H1 (cell line): Measurements from ENCODE around the gene GAST. TPM values are rescaled to one million over a fixed set of nuclear protein-coding genes. Genes with fewer than 3 reads are reported as not detected.

ENCODE experiments used
- CTCF ChIA-PET: fragments of 300-600 bp; sonication (Branson Sonifier 250); formaldehyde crosslinking; loops from one replicate; lab custom pipeline; 2021; ENCODE audit not compliant: partially characterized antibody; lab: Charles Lee
- POLR2A ChIA-PET: fragments of 300-600 bp; sonication (Branson Sonifier 250); formaldehyde crosslinking; loops from one replicate; lab custom pipeline; 2021; ENCODE audit warnings: inconsistent platforms; ENCODE audit not compliant: partially characterized antibody; lab: Charles Lee
- DNase-seq, 2 experiments: peaks; one replicate each; pipeline versions ENCODE4 v3.0.0 to v3.0.0-alpha.2; 2010 to 2022; ENCODE audit warnings: low spot score in 2 of 2, low read depth in 1 of 2, mixed read lengths in 1 of 2
- FAIRE-seq: peaks from 2 replicates; lab custom pipeline; 2011; peaks lifted over from hg19 to GRCh38; lab: Jason Lieb, UNC
- H2AFZ ChIP-seq: 2 replicates; pipeline ENCODE4 v1.8.1; 2012; ENCODE audit warnings: low read length, inconsistent platforms
- H2AK5ac ChIP-seq: 2 replicates; pipeline ENCODE4 v1.6.1; 2013; ENCODE audit warnings: low read depth, low read length
- H2BK120ac ChIP-seq: replicated peaks from 2 replicates; pipeline ENCODE3; 2013; ENCODE audit warnings: low read depth, low read length, inconsistent platforms
- H2BK12ac ChIP-seq: 2 replicates; pipeline ENCODE4 v1.6.1; 2013; ENCODE audit warnings: low read depth, low read length
- H2BK15ac ChIP-seq: 2 replicates; pipeline ENCODE4 v1.6.1; 2013; ENCODE audit warnings: low read length
- H2BK20ac ChIP-seq: 2 replicates; pipeline ENCODE4 v1.6.1; 2013; ENCODE audit warnings: low read length
- H2BK5ac ChIP-seq: 2 replicates; pipeline ENCODE4 v1.6.1; 2013; ENCODE audit warnings: low read depth, low read length
- H3K14ac ChIP-seq: 2 replicates; pipeline ENCODE4 v1.6.1; 2013; ENCODE audit warnings: inconsistent platforms; ENCODE audit not compliant: insufficient read length
- H3K18ac ChIP-seq: 2 replicates; pipeline ENCODE4 v1.6.1; 2013; ENCODE audit warnings: low read length; ENCODE audit errors: extremely low read depth
- H3K23ac ChIP-seq: 2 replicates; pipeline ENCODE4 v1.6.1; 2013; ENCODE audit warnings: inconsistent platforms; ENCODE audit not compliant: insufficient read length
- H3K23me2 ChIP-seq: 2 replicates; pipeline ENCODE4 v1.6.1; 2013; ENCODE audit warnings: low read depth, low read length
- H3K27ac ChIP-seq: 2 replicates; pipeline ENCODE4 v1.6.1; 2011; ENCODE audit warnings: low read depth, low read length, inconsistent platforms
- H3K27me3 ChIP-seq, 4 experiments: replicated peaks in 1 of 4; 1 replicate in 1 of 4; 2 replicates in 3 of 4; pipeline versions ENCODE4 v1.6.1 to v1.8.1; 2011 to 2013; ENCODE audit warnings: low read length in 3 of 4, mild to moderate bottlenecking in 3 of 4, inconsistent platforms in 2 of 4, mixed read lengths in 2 of 4, moderate library complexity in 1 of 4; ENCODE audit not compliant: control insufficient read depth in 3 of 4, insufficient read depth in 3 of 4; ENCODE audit errors: extremely low read depth in 1 of 4
- H3K36me3 ChIP-seq, 4 experiments: 2 replicates each; pipeline versions ENCODE4 v1.6.1 to v1.8.1; 2011 to 2013; ENCODE audit warnings: mild to moderate bottlenecking in 4 of 4, low read length in 3 of 4, moderate library complexity in 2 of 4, control low read depth in 1 of 4, inconsistent platforms in 1 of 4; ENCODE audit not compliant: insufficient read depth in 4 of 4, control insufficient read depth in 2 of 4
- H3K4ac ChIP-seq: replicated peaks from 2 replicates; pipeline ENCODE3; 2013; ENCODE audit warnings: low read length, low read depth, mixed read lengths, inconsistent platforms; ENCODE audit not compliant: insufficient read length
- H3K4me1 ChIP-seq, 4 experiments: replicated peaks in 1 of 4; 1 replicate in 1 of 4; 2 replicates in 3 of 4; pipeline versions ENCODE4 v1.6.1 to v1.8.1; 2011 to 2013; ENCODE audit warnings: low read length in 3 of 4, inconsistent platforms in 2 of 4, mixed read lengths in 1 of 4; ENCODE audit not compliant: insufficient read depth in 4 of 4, control insufficient read depth in 3 of 4
- H3K4me2 ChIP-seq, 2 experiments: 2 replicates each; pipeline versions ENCODE4 v1.6.1 to v1.8.1; 2011 to 2013; ENCODE audit warnings: low read depth in 2 of 2, low read length in 2 of 2, control low read depth in 1 of 2, inconsistent platforms in 1 of 2, mild to moderate bottlenecking in 1 of 2; ENCODE audit not compliant: insufficient read depth in 1 of 2
- H3K4me3 ChIP-seq, 4 experiments: fragments of 200-600, 300-600 bp in 1 of 4; sonication (generic), shearing (Covaris generic), sonication (Bioruptor Twin) in 1 of 4; 2 replicates each; pipeline versions ENCODE4 v1.5.1 to v1.8.1; 2011 to 2016; ENCODE audit warnings: low read length in 4 of 4, low read depth in 3 of 4, control low read depth in 2 of 4, inconsistent platforms in 2 of 4, mild to moderate bottlenecking in 2 of 4, mixed read lengths in 1 of 4, moderate library complexity in 1 of 4; ENCODE audit not compliant: insufficient read depth in 2 of 4; ENCODE audit errors: extremely low read depth in 1 of 4
- H3K56ac ChIP-seq: replicated peaks from 2 replicates; pipeline ENCODE3; 2013; ENCODE audit warnings: low read depth, mild to moderate bottlenecking, mixed read lengths, low read length, inconsistent platforms; ENCODE audit not compliant: insufficient read length
- H3K79me1 ChIP-seq: 2 replicates; pipeline ENCODE4 v1.6.1; 2013; ENCODE audit warnings: low read depth, low read length, control low read depth
- H3K79me2 ChIP-seq, 2 experiments: 2 replicates each; pipeline versions ENCODE4 v1.6.1 to v1.8.1; 2012 to 2013; ENCODE audit warnings: low read length in 2 of 2, mild to moderate bottlenecking in 2 of 2, inconsistent platforms in 1 of 2; ENCODE audit not compliant: insufficient read depth in 2 of 2, control insufficient read depth in 1 of 2
- H3K9ac ChIP-seq, 4 experiments: replicated peaks in 1 of 4; 1 replicate in 1 of 4; 2 replicates in 3 of 4; pipeline versions ENCODE4 v1.6.1 to v1.8.1; 2011 to 2013; ENCODE audit warnings: low read depth in 3 of 4, low read length in 3 of 4, control low read depth in 2 of 4, mild to moderate bottlenecking in 2 of 4, moderate library complexity in 2 of 4, inconsistent platforms in 1 of 4; ENCODE audit errors: extremely low read depth in 1 of 4
- H3K9me3 ChIP-seq, 2 experiments: 2 replicates each; pipeline versions ENCODE4 v1.6.1 to v1.8.1; 2012 to 2013; ENCODE audit warnings: mild to moderate bottlenecking in 2 of 2, moderate library complexity in 2 of 2, control low read depth in 1 of 2, inconsistent platforms in 1 of 2, low read depth in 1 of 2, low read length in 1 of 2, mixed read lengths in 1 of 2; ENCODE audit not compliant: insufficient read depth in 2 of 2
- H4K20me1 ChIP-seq, 2 experiments: replicated peaks in 1 of 2; 2 replicates each; pipeline versions ENCODE3 to v1.8.1; 2011 to 2013; ENCODE audit warnings: inconsistent platforms in 2 of 2, low read length in 2 of 2, mild to moderate bottlenecking in 1 of 2; ENCODE audit not compliant: insufficient read depth in 2 of 2, control insufficient read depth in 1 of 2
- H4K5ac ChIP-seq: 2 replicates; pipeline ENCODE4 v1.6.1; 2013; ENCODE audit warnings: low read length, low read depth, mixed read lengths, inconsistent platforms; ENCODE audit not compliant: insufficient read length
- H4K8ac ChIP-seq: 2 replicates; pipeline ENCODE4 v1.8.0; 2013; ENCODE audit warnings: mild to moderate bottlenecking, moderate library complexity, low read length, inconsistent platforms; ENCODE audit not compliant: insufficient read depth; ENCODE audit errors: extremely low read depth
- H4K91ac ChIP-seq: replicated peaks from 2 replicates; pipeline ENCODE3; 2013; ENCODE audit warnings: low read length, mixed read lengths, inconsistent platforms; ENCODE audit not compliant: insufficient read length
- ATF2 ChIP-seq: IDR thresholded peaks from 2 replicates; pipeline ENCODE4 v1.6.1; 2012; ENCODE audit warnings: low read length, inconsistent platforms
- BRCA1 ChIP-seq: IDR thresholded peaks from 2 replicates; pipeline ENCODE4 v1.6.1; 2012; ENCODE audit warnings: low read depth, low read length, improper control_type of control experiment
- JUN ChIP-seq: IDR thresholded peaks from 2 replicates; pipeline ENCODE4 v1.6.1; 2011; ENCODE audit warnings: low read depth, mild to moderate bottlenecking, improper control_type of control experiment, low read length
- MAFK ChIP-seq: IDR thresholded peaks from 2 replicates; pipeline ENCODE4 v1.6.1; 2012; ENCODE audit warnings: low read depth, mild to moderate bottlenecking, improper control_type of control experiment, low read length
- NRF1 ChIP-seq: IDR thresholded peaks from 2 replicates; pipeline ENCODE4 v1.6.1; 2011; ENCODE audit warnings: mild to moderate bottlenecking, low read depth, low read length, improper control_type of control experiment
- RXRA ChIP-seq: IDR thresholded peaks from 2 replicates; pipeline ENCODE4 v1.6.1; 2011; ENCODE audit warnings: low read depth, mild to moderate bottlenecking, low read length, moderate library complexity; ENCODE audit not compliant: insufficient read depth
- SIRT6 ChIP-seq: IDR thresholded peaks from one replicate; pipeline ENCODE4 v1.7.1; 2012; ENCODE audit warnings: low read length, inconsistent platforms
- ZNF274 ChIP-seq: IDR thresholded peaks from 2 replicates; pipeline ENCODE4 v1.7.0; 2012; ENCODE audit warnings: low read length, borderline replicate concordance; ENCODE audit errors: extremely low read depth
- WGBS, 2 experiments: shearing (Covaris generic) in 1 of 2; methylation state at CpG; one replicate each; pipeline versions ENCODE4 v1.1.6 to v1.1.7; 2013 to 2015; ENCODE audit warnings: low lambda C conversion rate in 2 of 2, mixed read lengths in 2 of 2, inconsistent platforms in 1 of 2, low coverage in 1 of 2, missing lambda C conversion rate in 1 of 2; ENCODE audit not compliant: insufficient replicate concordance in 2 of 2, insufficient coverage in 1 of 2, insufficient read length in 1 of 2; ENCODE audit errors: extremely low coverage in 1 of 2, missing lambda C conversion rate in 1 of 2; 5-methylcytosine and 5-hydroxymethylcytosine counted together
- polyA plus RNA-seq, 7 experiments: library from polyadenylated mRNA; depleted of rRNA in 3 of 7; stranded (reverse) in 5 of 7; unstranded in 2 of 7; fragments of >200 nt in 5 of 7; fragments of 200-250 nt in 2 of 7; gene quantifications; 1 replicate in 5 of 7; 2 replicates in 1 of 7; 4 replicates in 1 of 7; pipeline versions ENCODE4 v1.2.1 to v1.2.3, GENCODE V29; 2011 to 2013; ENCODE audit warnings: missing spikeins in 2 of 7, mixed read lengths in 2 of 7
- total RNA-seq: library from RNA; stranded (reverse); fragmentation: NEBNext Ultra II Directional; extraction: Animal tissue kit (Norgen Biotek cat#: 25700); gene quantifications from 2 replicates; pipeline ENCODE4 v1.2.1, GENCODE V29; 2021

The GAST gene
- total and polyA plus RNA-seq, 2 of the 8 experiments (the other 6 are each of a cell fraction or from before 2014, with no cell fraction given), result not detected

GRCh38 chr17:41735744-41736143 is 23.6 kb downstream of the GAST start:
- Histone ChIP-seq H2BK12ac (no peak overlapping the region), H4K20me1 (peaks cover 5% of the 10 kb centered on the region in 2 experiments), H3K4me2 (no peak overlapping the region; a peak in 1 of 4 replicates), H3K79me1 (no peaks in the 10 kb centered on the region), H2BK120ac (no peak overlapping the region), H3K79me2 (no peaks in the 10 kb centered on the region), H3K14ac (no peak overlapping the region), H2BK20ac (no peak overlapping the region), H3K23ac (no peak overlapping the region), H3K9me3 (no peaks in the 10 kb centered on the region), H4K5ac (no peak overlapping the region), H3K23me2 (peaks cover 13% of the 10 kb centered on the region), H3K27me3 (peaks cover 19 to 68% (median 53%) of the 10 kb centered on the region in 4 experiments), H3K18ac (no peak overlapping the region), H3K4me1 (peaks cover 0 to 11% (median 8%) of the 10 kb centered on the region in 4 experiments; a peak in 6 of 7 replicates), H2BK5ac (no peak overlapping the region), H2AK5ac (no peak overlapping the region), H2AFZ (no peak overlapping the region), H4K8ac (no peak overlapping the region), H3K9ac (no peak overlapping the region), H3K36me3 (no peaks in the 10 kb centered on the region), H3K56ac (no peak overlapping the region), H3K27ac (no peak overlapping the region), H4K91ac (no peak overlapping the region), H3K4ac (no peak overlapping the region), H2BK15ac (no peak overlapping the region), H3K4me3 (no peak overlapping the region)
- ChIA-PET CTCF (interaction anchor here (0.6 to 3.6 kb wide), 8 partner anchors 11 to 624 kb away, joined by 3 to 43 read pairs (median 4); no protein-coding TSS in a partner anchor), POLR2A (interaction anchor here (0.6 to 18.3 kb wide), 12 partner anchors 13 to 225 kb away, joined by 3 to 215 read pairs (median 14); partner anchors contain the start of genes EIF1, FKBP10 and P3H4)
- no peak for DNase-seq
- 97% methylated on average over 4 of the region's 4 CpGs; no CpG with 5 or more reads in 1 of the 2 experiments for WGBS, 2 experiments
- TF ChIP-seq MAFK (no peak), NRF1 (no peak), RXRA (no peak), BRCA1 (no peak), SIRT6 (no peak), ZNF274 (no peak), JUN (no peak), ATF2 (no peak)
- no peak for FAIRE-seq
